Lung microvascular endothelial cell (primary cell): Measurements from ENCODE around the gene SURF4. TPM values are rescaled to one million over a fixed set of nuclear protein-coding genes. Genes with fewer than 3 reads are reported as not detected.

ENCODE experiments used
- total RNA-seq: library from RNA; depleted of rRNA; stranded (reverse); fragments of >200 nt; gene quantifications from 2 replicates; pipeline ENCODE4 v1.2.1, GENCODE V29; 2014

SURF4 gene
- total RNA-seq, 1 donor from 2014 or later = 303 TPM

Other genes starting within 250 kb of the SURF4 start
- gene GBGT1, start 212.1 kb downstream of the SURF4 start, total RNA-seq = 19.4 and 27.8 TPM in 2 replicates
- not detected in 2 replicates for gene OBP2B, start 166.8 kb downstream of the SURF4 start, total RNA-seq
- 0.22 and 0.79 TPM in 2 replicates for gene ABO, start 100.9 kb downstream of the SURF4 start, total RNA-seq
- gene SURF6, start 39.9 kb downstream of the SURF4 start, total RNA-seq = 4.1 and 6.5 TPM in 2 replicates
- 10.0 and 11.3 TPM in 2 replicates for gene MED22, start 27.9 kb downstream of the SURF4 start, total RNA-seq
- 1,751 and 1,825 TPM in 2 replicates for gene RPL7A, start 27.8 kb downstream of the SURF4 start, total RNA-seq
- gene SURF1, start 19.6 kb downstream of the SURF4 start, total RNA-seq = 18.7 and 22.2 TPM in 2 replicates
- gene SURF2, start 19.5 kb downstream of the SURF4 start, total RNA-seq = 8.9 and 10.5 TPM in 2 replicates
- 0.44 and 0.60 TPM in 2 replicates for gene STKLD1, start 306 bp upstream of the SURF4 start, total RNA-seq
- gene REXO4, start 42.0 kb upstream of the SURF4 start, total RNA-seq = 11.6 and 14.9 TPM in 2 replicates
- 0.44 and 0.60 TPM in 2 replicates for gene ADAMTS13, start 46.3 kb upstream of the SURF4 start, total RNA-seq
- 9.2 and 15.9 TPM in 2 replicates for gene CACFD1, start 83.9 kb upstream of the SURF4 start, total RNA-seq
- 12.1 and 21.6 TPM in 2 replicates for gene SLC2A6, start 103.0 kb upstream of the SURF4 start, total RNA-seq
- not detected in 2 replicates for gene MYMK, start 148.9 kb upstream of the SURF4 start, total RNA-seq
- under 0.01 TPM in 2 replicates for gene ADAMTSL2, start 158.6 kb upstream of the SURF4 start, total RNA-seq
- not detected in 2 replicates for gene FAM163B, start 233.3 kb upstream of the SURF4 start, total RNA-seq